GM21381 (cell line): ENCODE results near the gene CCDC184.
"Not testable (repeated sequence)": the region's sequence is repeated elsewhere in the genome, so short reads cannot be mapped to it uniquely, and the experiment has no call there.

Experiments used
- ATAC-seq: cut with Tn5 transposase; IDR thresholded peaks from one replicate; pipeline ENCODE4 v1.9.1; 2021; ENCODE audit warnings: mild to moderate bottlenecking, moderate library complexity; ENCODE audit not compliant: unreplicated experiment

CCDC184 gene

DNA sequence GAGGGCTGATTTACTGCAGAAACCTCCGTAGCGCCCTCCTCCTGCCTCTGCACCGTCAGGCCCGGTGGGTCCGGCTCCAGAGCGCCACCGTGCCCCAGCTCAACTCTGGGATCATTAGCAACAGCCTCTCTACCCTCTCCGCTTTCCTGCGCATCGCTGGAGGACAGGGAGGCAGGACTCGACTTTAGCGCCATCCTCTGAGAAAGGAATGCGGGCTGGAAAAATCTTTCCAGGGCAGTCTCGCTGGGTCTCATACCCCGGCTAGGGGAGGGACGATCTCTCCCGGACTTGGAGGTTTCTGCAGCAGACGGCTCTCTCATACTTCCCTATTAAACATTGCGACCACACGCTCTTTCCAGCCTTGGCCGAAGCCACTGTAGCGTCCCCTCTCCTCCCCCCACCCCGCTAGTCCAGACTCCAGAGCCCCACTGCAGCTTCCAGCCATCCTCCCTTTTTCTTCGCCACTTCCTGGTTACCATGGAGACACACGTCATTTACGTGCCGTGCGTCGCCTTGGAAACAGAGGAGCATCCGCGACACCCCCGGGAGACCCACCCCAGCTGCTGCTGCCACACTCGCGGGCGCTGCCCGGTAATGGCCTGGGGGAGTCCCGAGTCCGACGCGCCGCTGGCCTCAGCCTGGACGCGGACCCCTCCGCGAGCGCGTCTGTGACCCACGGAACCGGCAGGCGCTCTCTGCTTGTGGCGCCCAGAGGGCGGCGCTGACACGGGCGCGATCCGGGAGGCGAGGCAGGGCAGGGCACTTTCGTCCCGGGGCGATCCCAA, at the start of gene CCDC184:
Gene CCDC184 (plus strand): TSS at position 554 of the 785 bp plus-strand sequence. CDS start 479 bp downstream, outside the sequence.
- ATAC-seq: peak; percentile 69

DNA sequence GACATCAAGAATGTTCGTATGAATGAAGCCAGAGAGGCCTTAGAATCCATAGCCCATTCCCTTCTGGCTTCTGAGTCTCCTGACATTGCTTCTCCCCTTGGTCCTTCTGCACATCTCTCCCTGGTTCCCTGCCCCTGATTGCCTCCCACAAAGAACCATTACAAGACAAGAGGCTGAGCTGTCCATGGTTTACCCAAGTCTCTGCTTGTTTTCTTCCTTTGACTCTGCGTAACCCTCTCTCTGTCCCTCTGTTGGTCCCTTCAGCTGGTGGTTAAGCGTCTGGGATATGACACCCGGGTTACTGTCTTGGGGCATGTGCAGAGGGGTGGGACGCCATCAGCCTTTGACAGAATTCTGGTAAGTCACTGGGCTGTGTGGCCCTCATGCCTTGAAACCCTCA, 48.4 kb upstream of the CCDC184 start:
- no peak for ATAC-seq

DNA sequence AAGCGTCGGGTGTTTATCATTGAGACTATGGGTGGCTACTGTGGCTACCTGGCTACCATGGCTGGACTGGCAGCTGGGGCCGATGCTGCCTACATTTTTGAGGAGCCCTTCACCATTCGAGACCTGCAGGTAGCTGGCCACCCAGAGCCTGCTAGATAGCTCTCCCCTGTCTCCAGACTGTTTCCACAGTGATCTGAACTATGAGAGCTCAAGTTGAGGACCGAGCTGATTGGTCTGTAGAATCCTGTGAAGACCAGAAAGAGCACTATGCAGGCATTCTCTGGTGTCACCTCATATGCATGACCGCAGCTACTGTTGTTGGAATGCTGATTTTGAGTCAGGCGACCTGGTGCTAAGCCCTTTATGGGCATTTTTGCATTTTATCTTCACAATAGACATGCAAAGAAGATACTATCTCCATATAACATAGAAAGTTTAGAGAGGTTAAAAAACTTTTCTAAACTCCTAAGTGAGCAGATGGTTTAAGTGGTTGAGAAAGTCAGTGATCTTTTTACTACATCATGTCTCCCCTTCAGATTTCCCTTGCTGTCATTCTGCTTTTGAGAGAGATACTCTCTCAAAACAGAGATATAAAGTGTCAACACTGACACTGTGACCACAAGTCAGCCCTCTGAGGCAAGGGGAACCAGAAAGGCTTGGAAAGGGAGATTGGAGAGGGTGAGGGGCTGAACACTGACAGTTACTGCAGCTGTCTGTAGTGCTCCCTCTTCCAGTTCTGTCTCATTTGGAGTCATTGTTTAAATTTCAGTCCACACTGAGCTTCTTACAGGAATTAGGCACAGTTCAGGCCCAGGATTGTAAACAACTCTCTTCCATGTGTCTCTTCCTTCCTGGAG, 40.4 kb upstream of the CCDC184 start:
- ATAC-seq: no peak

DNA sequence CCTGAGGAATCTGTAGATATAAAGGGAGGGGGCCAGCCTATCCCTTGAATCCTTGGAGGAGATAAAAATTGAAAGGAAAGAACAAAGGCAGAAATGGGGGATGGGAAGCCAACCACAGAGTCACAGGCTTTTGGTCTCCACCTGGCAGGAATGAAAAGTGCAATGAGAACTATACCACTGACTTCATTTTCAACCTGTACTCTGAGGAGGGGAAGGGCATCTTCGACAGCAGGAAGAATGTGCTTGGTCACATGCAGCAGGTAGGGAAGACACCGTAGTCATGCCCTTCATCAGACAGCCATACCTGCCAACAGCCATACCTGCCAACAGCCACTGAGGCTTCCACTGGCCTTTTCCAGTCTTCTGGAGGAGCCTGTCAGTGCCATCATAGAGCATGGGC, 39.5 kb upstream of the CCDC184 start:
- ATAC-seq: no peak

DNA sequence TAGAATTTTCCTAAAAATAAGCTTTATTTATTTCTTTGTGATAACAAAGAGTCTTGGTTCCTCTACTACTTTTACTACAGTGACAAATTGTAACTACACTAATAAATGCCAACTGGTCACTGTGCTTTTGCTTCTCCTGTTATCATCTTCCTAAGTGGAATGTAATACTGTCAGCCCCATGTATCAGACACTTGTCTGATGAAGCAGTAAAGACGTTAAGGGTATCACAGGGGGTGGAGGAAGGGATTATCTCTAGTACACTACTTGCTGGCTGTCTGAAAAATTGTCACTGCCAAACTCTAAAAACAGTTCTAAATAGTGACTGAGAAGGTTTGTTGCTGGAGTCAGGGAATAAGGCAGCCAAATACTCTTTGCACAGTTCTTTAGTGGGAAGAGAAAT, 37.5 kb upstream of the CCDC184 start:
- no peak for ATAC-seq

DNA sequence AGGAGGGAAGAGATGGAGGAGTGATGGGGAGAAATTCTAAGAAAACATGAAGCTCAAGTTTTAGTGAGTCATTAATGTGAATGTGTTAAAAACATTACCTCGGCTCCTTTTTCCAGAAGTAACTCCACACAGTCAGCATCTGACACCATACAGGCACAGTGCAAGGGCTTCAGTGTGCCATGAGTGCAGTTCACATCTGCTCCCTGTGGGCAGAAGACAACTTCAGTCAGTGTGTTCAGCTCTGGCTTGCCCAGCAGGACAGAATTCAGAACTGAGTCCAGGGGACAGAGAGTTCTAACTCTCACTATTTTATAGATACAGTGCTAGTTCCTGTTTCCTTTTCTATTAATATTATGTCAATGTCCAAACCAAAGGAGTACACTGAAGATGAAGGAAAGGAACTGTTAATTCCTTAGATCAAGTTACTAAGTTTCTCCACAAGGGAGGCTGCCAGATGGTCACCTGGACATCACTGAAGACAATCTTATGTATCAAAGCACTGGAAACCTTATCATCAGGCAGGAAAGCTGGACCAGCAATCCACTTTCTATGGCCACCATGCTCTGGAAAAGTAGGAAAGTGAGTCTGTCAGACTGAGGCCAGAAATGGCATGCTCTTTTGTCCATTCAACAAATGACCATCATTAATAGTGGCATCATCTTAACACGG, 32.2 kb upstream of the CCDC184 start:
- no peak for ATAC-seq

DNA sequence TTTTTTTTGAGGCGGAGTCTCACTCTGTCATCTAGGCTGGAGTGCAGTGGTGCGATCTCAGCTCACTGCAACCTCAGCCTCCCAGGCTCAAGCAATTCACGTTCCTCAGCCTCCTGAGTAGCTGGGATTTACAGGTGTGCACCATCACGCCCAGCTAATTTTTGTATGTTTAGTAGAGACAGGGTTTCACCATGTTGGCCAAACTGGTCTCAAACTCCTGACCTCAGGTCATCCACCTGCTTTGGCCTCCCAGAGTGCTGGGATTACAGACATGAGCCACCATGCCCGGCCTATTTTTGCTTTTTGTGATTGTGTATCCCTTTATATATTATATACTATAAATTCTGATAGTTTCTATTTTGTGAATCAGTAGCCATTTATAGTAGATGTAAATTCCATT, 27.7 kb upstream of the CCDC184 start:
- not testable (repeated sequence) for ATAC-seq

DNA sequence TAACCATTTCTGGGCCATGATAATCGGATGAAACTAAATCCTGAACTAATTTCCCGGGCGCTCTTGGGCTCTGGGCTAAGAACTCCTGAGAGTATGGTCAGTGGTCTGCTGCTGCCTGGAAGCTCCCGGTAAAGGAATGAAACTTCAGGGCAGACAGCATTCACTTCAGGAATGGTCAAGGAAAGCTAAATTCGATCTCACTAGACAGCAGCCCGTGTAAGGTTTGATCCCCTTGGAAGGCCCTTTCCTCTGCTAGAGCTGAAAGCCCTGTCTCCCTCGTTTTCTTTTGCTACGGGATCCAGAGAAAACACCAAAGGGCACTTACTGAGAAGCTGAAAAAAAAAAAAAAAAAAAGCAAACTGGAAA, 26.8 kb upstream of the CCDC184 start:
- no peak for ATAC-seq

DNA sequence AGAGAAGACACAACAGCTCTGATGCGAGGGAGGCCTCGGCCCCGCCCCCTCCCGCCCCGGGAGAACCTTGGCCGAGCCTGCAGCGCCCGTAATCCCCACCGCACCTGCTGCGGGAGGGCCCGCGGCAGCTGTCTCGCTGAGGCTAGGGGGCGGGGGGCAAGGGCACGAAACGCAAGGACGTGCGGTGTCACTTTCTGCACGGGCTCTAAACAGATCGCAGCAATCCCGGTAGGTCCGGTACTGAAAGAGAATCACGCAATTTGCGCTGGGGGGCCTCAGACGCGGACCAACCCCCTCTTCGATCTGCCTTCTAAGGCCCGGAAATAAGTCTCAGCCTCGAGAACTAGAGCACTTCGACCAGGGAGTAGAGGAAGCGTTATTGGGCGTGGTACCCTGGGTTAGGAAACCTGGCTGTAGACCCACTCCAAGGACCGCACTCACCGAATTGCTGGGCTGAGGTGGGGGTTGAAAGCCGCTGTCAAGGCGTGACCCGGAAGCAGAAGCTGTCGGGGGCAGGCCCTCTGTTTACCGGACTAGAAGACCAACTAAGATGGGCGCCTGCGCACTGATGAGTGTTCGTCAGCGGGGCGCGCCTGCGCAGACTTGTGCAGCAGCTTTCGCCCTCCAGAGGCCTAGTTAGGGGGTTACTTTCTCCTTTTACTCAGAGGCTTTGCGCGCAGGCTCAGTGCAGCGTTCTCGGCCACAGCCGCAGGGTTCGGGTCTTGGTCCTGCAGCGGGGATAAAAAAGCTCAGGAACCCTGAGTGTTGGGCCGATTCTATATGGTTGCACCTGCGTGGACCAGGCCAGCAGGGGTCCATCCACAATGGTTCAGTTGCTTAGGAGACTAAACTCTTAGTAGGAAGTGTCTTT, 26.2 kb upstream of the CCDC184 start, which contains the start of gene ASB8:
Gene ASB8 (minus strand): TSS at position 498 of the 871 bp plus-strand sequence. CDS start 4,019 bp downstream, outside the sequence.
- ATAC-seq: peak; percentile 80

DNA sequence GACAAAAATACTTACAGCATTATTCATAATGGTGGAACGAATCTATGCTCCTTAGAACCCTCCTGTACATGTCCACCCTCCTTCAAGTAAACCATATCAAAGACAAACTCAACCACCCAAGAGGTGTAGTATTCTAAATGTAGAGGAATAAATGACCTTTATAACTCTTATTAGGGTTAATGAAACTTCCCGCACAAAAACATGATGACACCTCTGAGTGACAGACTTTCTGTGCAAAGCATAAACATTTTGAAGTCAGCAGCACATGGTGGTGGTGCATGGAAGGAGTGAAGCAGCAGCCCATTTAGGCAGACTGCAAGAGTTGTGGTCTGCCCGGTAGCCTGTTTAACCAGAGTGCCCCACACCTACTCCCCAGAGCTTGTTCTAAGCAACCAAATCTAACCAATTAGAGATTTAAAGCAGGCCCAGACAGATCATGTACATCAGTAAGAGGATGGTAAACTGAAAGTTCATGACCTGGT, 25.5 kb upstream of the CCDC184 start:
- ATAC-seq: no peak

DNA sequence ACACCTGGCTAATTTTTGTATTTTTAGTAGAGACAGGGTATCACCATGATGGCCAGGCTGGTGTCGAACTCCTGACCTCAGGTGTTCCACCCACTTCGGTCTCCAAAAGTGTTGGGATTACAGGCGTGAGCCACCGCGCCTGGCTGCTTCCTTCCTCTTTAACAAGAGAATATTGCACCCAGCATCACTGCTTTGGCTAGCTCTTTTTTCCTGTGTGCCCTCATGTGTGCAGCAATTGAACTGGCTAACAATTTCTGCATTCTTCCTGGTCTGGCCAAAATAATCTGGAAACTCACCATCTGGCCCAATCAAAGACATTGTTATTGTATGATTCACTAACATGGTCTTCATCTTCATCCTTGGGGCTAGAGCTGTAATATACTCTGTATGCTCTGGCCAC, 23.4 kb upstream of the CCDC184 start:
- ATAC-seq: no peak

DNA sequence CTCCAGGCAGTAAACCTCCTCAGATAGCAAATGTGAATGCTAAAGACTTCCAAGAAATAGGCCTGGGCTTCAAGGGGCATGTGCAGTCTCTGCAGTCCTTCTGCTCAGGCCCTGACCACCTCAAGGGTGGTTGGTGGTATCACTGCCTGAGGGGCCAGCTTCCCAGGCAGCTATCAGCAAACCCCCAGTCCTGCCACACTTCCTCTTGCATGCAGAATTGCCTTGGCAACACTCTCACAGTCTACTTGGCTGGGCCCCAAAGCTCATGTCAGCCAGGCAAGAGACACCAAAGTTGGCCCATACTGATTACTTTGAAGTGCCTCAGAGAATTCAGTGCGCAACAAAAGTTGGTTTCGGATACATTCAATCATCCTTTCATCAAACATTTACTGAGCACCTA, 22.6 kb upstream of the CCDC184 start:
- ATAC-seq: no peak

DNA sequence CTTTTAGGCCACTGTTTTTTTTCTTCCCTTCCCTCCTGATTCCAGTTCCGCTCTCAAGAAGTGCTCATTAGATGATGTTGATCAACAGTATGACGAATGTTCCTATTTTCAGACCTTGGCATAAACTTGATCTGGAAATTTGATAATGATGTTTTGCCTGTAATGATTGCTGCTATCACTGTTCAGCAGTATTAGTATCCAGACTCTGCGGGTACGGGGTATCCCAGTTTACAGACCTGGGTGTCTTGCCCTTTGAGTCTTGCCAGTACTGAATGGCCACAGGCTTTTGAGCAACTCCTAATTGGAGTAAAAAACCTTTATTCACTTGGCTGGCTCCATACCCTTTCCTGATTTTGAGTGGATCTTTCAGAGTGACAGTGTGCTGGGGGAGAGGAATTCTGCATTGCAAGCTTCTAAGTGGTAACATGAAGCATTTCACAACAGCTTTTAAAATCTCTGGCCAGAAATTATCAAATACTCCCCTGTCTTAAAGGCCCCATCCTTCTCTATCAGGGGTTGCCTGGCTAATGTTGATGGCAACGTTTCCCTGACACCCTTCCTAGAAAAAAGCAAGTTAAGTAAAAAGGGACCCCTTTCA, 20.2 kb upstream of the CCDC184 start:
- no peak for ATAC-seq

DNA sequence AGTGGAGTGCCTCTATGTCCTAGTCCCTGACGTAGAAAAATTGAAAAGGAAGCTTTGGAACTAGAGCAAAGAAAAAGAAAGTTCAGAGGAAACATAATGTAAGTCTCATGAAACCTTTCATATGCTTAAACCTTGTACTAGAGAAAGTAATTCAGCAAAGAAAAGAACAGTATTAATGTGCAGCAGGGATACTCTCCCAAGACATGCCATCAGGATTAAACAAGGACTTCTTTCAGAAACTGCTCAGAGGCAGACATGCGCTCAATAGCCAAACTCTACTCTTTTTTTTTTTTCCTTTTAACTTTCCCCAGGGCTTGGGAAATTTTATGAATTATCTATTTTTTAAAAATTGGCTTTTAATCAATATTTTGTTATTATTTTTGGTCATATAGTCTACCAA, 19.0 kb upstream of the CCDC184 start:
- ATAC-seq: no peak

DNA sequence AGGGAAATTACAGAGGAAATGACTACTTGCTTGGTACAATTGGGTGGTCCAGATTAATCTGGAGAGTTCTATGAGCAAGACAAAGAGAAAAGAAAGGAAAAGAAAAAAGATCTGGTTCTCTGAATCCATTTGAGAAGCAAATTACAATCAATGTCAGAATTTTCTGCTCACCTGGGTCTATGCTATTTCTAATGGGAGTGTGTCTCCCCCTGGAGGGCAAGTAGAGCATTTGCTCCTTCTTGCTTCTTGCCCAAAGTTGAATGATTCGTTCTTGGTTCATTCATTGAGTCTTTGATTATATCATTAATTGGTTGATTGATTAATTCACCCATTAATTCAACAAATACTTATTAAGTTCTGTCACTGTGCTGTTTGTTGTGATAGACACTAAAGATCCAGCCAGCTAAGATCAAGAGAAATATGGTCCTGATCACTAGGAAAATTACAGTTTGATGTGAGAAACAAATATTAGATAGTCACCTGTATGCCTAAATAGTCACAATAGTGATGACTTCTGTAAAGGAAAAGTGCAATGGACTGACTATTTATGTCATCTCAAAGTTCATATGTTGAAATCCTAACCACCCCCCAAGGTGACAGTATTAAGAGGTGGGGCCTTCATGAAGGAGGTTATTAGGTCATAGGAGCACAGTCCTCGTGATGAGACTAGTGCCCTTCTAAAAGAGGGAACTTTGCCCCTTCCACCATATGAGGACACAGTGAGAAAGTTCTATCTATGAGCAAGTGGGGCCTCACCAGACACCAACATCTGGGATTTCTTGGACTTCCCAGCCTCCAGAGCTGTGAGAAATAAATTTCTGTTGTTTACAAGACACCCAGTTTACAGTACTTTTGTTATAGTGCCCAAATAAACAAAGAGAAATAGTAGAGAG, 18.1 kb upstream of the CCDC184 start:
- ATAC-seq: no peak

DNA sequence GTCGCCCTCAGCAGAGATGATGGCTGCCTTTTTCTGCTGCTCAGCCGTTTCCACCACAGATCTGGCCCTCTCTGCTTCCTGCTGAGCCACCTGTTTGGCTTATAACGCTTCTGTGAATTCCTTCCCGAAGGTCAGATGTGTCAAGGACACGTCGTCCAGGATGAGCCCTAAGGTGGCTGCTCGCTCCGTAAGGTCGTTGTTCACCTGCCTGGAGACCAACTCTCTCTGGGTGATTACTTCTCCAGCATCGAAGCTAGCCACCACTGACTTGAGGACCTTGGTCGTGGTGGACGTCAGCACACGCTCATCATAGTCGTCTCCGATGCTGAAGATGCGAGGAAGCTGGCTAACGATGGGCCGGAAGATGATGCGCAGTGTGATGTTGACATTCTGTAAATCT, 14.4 kb upstream of the CCDC184 start:
- no peak for ATAC-seq

DNA sequence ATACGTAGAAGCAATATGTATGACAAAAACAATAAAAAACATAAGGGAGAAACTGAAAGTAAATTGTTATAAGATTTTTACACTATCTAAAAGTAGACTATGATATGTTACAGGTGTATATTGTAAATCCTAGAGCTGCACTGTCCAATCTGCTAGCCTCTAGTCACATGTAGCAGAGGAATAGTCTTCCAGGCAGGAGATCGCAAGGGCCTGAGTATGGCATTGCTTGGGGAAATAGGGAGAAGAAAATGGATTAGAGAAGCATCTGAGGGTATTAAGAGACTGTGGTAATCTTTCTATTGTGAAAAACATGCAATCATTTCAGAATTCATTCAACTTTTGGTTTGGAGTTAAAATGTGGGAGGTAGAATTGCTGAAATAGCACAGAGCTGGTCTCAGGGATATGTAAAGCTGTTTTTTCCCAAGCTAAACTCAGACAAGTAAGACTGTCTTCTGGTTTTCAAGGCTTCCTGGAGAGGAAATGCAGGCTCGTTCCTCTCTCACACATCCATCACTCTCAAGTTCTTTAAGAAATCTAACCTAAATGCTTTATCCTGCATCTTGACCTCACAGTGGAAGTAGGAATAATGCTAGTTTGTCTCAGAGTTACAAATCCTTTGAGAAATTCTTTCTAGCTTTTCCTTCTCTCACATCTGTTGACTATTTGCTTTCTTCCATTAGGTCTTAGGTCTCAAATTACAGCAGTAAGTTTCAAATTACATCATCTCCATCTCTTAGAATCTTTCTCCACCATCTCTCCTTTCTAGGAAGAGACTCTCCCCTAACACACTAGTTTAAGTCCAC, 7.6 kb upstream of the CCDC184 start:
- ATAC-seq: no peak

DNA sequence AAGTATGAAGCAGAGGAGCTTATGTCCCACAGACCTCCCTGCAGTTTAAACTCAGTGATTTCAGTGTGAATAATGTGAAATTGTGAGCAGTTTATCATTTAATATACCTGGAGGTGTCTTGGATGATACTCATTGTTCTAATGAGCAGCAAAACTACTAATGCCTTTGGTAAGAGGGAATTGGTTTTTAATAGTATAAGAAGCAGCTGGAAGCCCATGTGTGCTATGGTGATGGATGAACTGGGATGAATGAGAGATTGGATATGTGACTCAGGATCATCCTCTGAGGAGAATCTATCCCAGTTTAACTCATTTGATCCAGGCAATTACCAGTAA, 7.1 kb upstream of the CCDC184 start:
- ATAC-seq: no peak
